Kidney (tissue), 14 donors: ENCODE data around the gene PUM1. TPM values are rescaled to one million over a fixed set of nuclear protein-coding genes. Genes with fewer than 3 reads are reported as not detected.

ENCODE experiments used
- DNase-seq, 5 donors: peaks; one replicate each; pipeline ENCODE4 v3.0.0-alpha.2; 2013 to 2020
- FAIRE-seq: peaks from 2 replicates; lab custom pipeline; 2012; peaks lifted over from hg19 to GRCh38; lab: Jason Lieb, UNC
- H3K27ac ChIP-seq, 2 donors: one replicate each; pipeline ENCODE4 v1.7.0; 2013; ENCODE audit warnings: low read depth in 2 of 2, low read length in 2 of 2, inconsistent platforms in 1 of 2
- H3K27me3 ChIP-seq: one replicate; pipeline ENCODE4 v1.7.1; 2013; ENCODE audit warnings: low read length, inconsistent platforms; ENCODE audit not compliant: control insufficient read depth, insufficient read depth
- H3K36me3 ChIP-seq, 3 donors: one replicate each; pipeline versions ENCODE4 v1.7.0 to v1.7.1; 2013; ENCODE audit warnings: low read length in 3 of 3, control low read depth in 1 of 3, inconsistent platforms in 1 of 3; ENCODE audit not compliant: insufficient read depth in 3 of 3, control insufficient read depth in 2 of 3
- H3K4me1 ChIP-seq, 3 donors: one replicate each; pipeline versions ENCODE4 v1.7.0 to v1.7.1; 2013; ENCODE audit warnings: low read length in 3 of 3, inconsistent platforms in 1 of 3, low read depth in 1 of 3; ENCODE audit not compliant: control insufficient read depth in 2 of 3, insufficient read depth in 2 of 3
- H3K4me3 ChIP-seq, 3 donors: one replicate each; pipeline versions ENCODE4 v1.7.0 to v1.8.1; 2013; ENCODE audit warnings: low read length in 3 of 3, control low read depth in 1 of 3, inconsistent platforms in 1 of 3
- H3K9ac ChIP-seq, 3 donors: one replicate each; pipeline versions ENCODE4 v1.7.0 to v1.7.1; 2013; ENCODE audit warnings: low read length in 3 of 3, control low read depth in 1 of 3, inconsistent platforms in 1 of 3
- H3K9me3 ChIP-seq, 3 donors: one replicate each; pipeline versions ENCODE4 v1.7.0 to v1.7.1; 2013; ENCODE audit warnings: low read length in 3 of 3, control low read depth in 1 of 3, inconsistent platforms in 1 of 3; ENCODE audit not compliant: control insufficient read depth in 2 of 3, insufficient read depth in 1 of 3
- intact Hi-C: fragments of 100-400 bp; cut with DNase I; formaldehyde crosslinking; loops from one replicate; pipeline ENCODE4 v1.11.1; 2022
- polyA plus RNA-seq: library from polyadenylated mRNA; stranded (reverse); fragments of 350-450 nt; fragmentation: Illumina TruSeq; extraction: RNeasy Lipid Tissue Mini Kit (QIAGEN cat#74804); gene quantifications from one replicate; pipeline ENCODE4 v1.2.3, GENCODE V29; 2014; ENCODE audit warnings: low read depth, low replicate concordance; ENCODE audit not compliant: insufficient read depth
- total RNA-seq: library from RNA; stranded (reverse); fragmentation: NEBNext Ultra II Directional; extraction: Animal tissue kit (Norgen Biotek cat#: 25700); gene quantifications from one replicate; pipeline ENCODE4 v1.2.1, GENCODE V29; 2021
- TF ChIP-seq, protein P1 (sequence below): IDR thresholded peaks from 3 replicates; pipeline ENCODE4 v1.5.1; 2012; ENCODE audit warnings: mild to moderate bottlenecking, moderate library complexity, borderline replicate concordance; ENCODE audit not compliant: insufficient read depth; ENCODE audit errors: extremely low read depth
- donor health status: control.
- donor health status: control.
- donor health status: control.
- donor health status: control.
- donor health status: control.
- donor health status: DM: yes; HTN: yes; CAD: no.
- donor health status: Normal renal cell carcinoma (clear cell type).

The PUM1 gene
- total and polyA plus RNA-seq, 2 donors from 2014 or later = 19.1 to 150 TPM

- TF ChIP-seq, protein P1, sequence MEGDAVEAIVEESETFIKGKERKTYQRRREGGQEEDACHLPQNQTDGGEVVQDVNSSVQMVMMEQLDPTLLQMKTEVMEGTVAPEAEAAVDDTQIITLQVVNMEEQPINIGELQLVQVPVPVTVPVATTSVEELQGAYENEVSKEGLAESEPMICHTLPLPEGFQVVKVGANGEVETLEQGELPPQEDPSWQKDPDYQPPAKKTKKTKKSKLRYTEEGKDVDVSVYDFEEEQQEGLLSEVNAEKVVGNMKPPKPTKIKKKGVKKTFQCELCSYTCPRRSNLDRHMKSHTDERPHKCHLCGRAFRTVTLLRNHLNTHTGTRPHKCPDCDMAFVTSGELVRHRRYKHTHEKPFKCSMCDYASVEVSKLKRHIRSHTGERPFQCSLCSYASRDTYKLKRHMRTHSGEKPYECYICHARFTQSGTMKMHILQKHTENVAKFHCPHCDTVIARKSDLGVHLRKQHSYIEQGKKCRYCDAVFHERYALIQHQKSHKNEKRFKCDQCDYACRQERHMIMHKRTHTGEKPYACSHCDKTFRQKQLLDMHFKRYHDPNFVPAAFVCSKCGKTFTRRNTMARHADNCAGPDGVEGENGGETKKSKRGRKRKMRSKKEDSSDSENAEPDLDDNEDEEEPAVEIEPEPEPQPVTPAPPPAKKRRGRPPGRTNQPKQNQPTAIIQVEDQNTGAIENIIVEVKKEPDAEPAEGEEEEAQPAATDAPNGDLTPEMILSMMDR = no peak
- Histone ChIP-seq H3K27ac (no peak overlapping the region), H3K36me3 (peaks cover 5 to 11% (median 7%) of the 10 kb centered on the region in 3 donors), H3K4me3 (no peak overlapping the region), H3K9me3 (no peaks in the 10 kb centered on the region), H3K9ac (no peak overlapping the region), H3K4me1 (peaks cover 0 to 35% (median 23%) of the 10 kb centered on the region in 3 donors), H3K27me3 (no peaks in the 10 kb centered on the region)
- FAIRE-seq = no peak
- no peak for DNase-seq
- intact Hi-C loops = no loop called here
Observed at GRCh38 chr1:31058012-31058411, 7.5 kb downstream of the PUM1 start.

DNA sequence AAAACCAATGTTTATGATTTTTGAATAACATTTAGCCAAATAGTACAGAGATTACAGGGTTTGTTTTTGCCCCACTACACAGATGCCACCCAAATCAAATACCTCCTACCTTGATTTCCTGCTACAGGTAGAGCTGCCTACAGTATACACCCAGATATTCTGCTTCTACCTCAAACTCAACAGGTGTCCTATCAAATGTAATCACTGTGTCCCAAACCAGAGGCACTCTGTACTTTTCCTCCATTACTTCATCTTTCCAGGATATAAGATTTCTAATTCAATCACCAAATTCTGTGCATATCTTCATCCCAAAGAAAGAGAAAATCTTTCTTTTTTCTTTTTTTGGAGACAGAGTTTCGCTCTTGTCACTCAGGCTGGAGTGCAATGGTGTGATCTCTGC lies 9.6 kb downstream of the PUM1 start:
- intact Hi-C loops = no loop called here
- H3K4me3 ChIP-seq = no peak overlapping the region
- no peak overlapping the region for H3K9ac ChIP-seq
- peak overlapping the region; percentile 8 to 13 for H3K27ac ChIP-seq
- peaks cover 5 to 11% (median 7%) of the 10 kb centered on the region in 3 donors for H3K36me3 ChIP-seq
- H3K4me1 ChIP-seq = peaks cover 0 to 29% (median 16%) of the 10 kb centered on the region in 3 donors
- no peaks in the 10 kb centered on the region for H3K9me3 ChIP-seq
- TF ChIP-seq, protein P1 = no peak
- no peaks in the 10 kb centered on the region for H3K27me3 ChIP-seq
- FAIRE-seq = no peak
- DNase-seq = no peak

DNA sequence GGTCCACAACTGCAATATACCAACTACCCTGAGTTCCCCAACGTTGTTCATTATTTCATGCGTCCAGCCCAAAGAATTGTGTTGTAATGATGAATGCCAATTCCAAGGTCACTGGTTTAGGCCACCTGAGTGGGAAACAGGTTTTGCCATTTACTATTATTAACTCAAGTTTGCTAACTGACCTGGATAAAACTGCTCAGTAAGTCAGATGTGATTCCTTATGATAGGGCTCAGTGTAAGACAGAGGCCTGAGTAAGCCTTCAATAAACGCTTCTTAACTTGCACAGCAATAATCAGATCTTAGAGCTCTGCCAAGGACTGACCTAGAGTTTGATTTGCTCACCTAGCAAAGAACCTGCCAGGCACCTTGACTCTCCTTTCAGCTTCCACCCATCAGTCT lies 10.0 kb downstream of the PUM1 start:
- intact Hi-C loops = no loop called here
- H3K4me1 ChIP-seq = peaks cover 0 to 33% (median 16%) of the 10 kb centered on the region in 3 donors
- TF ChIP-seq, protein P1 = no peak
- peak overlapping the region in 1 of 3 donors; percentile 8 for H3K4me3 ChIP-seq
- no peaks in the 10 kb centered on the region for H3K27me3 ChIP-seq
- DNase-seq (no peak), FAIRE-seq (no peak)
- H3K9me3 ChIP-seq = no peaks in the 10 kb centered on the region
- peaks cover 5 to 11% (median 7%) of the 10 kb centered on the region in 3 donors for H3K36me3 ChIP-seq
- H3K27ac ChIP-seq = peak overlapping the region; percentile 13 to 71
- H3K9ac ChIP-seq = no peak overlapping the region
